HG03175 (cell line): Measurements from ENCODE around the gene PREX1.
A peak's percentile ranks its signal among the peaks of the same experiment; 100 is the strongest.

Experiments used
- ATAC-seq: cut with Tn5 transposase; IDR thresholded peaks from one replicate; pipeline ENCODE4 v1.9.1; 2021; ENCODE audit warnings: mild to moderate bottlenecking, moderate library complexity; ENCODE audit not compliant: unreplicated experiment

Gene PREX1

DNA sequence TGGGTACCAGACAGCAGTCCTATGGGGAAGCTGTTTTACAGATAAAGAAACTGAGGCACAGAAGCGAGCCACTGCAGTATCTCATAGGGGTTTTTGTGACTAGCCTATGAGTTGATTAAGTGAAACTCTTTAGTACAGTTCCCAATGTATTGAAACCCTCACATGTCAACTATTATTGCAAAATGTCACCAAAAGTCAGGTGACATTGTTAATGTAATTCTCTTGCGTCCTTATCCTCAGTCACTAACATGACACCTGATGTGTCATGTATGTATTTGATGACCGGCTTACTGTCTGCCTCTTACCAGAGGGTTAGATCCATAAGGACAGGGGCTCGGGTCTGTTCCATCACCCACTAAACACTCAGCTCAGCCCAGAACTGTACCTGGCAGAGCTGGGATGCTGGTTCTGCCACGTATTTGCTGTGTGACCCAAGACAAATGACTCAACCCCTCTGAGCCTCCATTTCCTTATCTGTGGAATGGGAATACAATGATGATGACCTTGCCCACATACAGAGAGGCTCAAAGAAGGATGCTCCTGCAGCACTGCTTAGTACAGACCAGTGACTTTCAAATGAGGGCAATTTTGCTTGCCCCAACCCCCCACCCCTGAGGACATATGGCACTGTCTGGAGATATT is 32.9 kb downstream of the PREX1 start:
- ATAC-seq = no peak

DNA sequence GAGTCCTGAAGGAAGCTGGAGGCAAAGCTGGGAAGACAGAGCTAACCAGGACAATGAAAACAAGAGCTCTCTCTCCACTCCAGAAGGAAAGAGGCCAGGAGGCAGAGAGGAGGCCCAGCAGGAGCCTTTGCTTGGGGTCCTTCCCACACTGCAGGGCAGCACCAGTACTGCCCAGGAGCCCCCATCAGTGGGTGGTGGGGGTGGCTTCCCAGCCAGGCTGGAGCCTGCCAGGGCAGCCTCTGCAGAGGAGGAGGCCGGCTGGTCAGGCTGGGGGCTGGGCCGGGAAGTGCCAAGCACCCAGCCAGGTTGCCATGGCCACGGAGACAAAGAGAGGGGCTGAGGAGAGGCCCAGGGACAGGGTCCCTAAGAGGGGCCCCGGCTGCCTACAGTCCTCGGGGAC is 33.4 kb downstream of the PREX1 start:
- ATAC-seq = no peak

DNA sequence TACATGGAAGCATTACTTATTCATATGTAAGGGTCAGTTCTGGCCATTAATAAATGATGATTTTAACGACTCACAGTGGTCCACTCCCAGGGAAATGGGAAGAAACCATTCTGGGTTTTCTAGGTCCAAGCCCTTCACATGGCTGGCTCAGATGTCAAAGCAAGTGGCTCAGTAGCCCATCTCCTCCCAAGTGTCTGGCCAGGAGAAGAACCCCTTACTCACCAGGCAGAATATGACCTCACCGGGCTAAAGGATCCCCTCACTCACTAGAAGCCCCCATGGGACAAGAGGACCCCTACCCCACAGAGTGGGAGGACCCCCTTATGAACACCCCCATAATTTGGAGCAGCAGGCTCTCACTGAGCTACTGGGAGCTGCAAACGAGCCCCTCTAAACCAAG is 34.0 kb downstream of the PREX1 start:
- ATAC-seq = no peak

DNA sequence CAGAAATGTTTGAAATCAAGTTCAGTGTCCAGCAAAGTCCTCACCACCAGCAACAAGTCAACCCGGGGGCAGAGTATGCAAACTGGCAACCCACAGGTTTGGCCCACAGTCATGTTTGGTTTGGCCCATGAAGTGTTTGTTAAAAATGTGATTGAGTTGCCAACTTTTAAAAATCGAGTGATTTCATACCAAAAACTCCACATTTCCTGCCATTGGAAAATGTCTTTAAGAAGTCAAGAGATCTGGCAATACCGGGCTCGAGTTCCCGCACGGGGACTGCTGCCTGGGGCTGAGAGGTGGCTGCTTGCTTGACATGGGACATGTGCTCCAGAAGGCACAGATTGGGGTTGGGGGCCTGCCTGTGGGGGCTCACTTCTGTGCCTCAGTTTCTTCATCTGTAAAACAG is 36.1 kb downstream of the PREX1 start:
- no peak for ATAC-seq

DNA sequence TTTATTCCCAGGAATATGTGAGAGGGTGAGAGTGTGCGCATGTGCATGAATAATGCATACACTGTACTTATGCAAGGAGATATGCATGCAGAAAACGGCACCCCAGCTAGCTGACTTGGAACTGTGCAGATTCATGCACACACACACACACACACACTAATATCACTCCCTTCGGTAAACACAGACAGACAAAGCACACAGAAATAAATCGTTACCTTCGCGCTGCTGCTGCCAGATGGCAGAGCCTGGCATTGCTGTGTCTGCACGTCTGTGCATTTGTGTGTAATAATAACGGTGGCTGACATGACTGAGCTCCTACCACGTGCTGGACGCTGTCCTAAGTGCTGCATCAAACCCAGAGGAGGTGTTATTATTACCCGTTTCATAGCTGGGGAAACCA is 36.8 kb downstream of the PREX1 start:
- no peak for ATAC-seq

DNA sequence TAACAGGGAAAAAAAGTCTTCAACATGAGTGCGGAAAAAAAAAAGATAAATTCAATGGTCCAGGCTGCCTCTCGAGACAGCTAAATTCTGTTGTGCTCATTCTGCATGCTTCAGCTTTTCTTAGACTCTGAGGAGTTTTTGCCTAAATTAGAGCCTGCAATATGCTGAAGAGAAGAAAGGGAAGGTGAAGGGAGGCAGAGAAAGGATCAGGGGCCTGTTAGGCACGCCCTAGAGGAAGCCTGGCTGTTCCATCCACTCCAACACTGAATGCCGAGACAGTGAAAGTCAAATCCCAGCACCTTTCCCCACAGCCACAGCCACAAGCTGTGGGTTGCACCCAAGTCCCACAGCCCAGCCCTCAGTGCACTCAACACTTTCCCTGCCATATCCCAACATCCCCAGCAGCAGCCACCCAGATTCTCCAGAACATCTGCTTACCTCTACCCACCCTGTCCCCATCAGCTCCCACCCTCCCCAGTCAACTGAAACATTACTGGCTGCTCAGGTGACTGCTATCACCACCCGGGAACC is 37.3 kb downstream of the PREX1 start:
- no peak for ATAC-seq

DNA sequence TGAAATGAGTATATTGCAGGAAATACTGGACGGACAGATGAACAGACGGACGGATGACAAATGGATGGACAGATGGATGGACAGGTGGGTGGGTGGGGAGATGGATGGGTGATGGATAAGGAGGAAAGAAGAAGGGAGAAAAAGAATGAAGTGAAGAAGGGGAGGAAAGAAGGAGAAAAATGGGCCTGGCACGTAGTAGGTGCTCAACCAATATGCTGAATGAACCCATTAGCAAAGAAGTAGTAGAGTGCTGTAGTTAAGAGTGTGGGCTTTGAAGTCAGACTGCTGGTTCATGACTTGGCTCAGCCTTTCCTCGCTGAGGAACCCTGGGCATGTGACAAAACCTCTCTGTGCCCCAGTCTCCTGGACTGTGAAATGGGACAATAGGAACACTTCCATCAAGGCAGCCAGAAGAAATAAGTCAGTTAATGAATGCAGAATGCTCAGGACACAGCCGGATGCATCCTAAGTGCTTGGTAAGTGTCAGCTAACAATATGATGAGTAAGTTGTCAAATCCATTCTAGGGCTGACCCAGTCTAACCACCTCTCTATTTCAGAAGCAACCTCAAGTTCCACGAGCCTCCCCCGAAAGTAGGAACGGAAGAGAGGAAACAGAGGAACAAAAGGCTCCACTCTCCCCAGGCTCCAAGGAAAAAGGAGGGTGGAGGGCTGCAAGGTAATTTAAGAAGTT is 37.9 kb downstream of the PREX1 start:
- no peak for ATAC-seq

DNA sequence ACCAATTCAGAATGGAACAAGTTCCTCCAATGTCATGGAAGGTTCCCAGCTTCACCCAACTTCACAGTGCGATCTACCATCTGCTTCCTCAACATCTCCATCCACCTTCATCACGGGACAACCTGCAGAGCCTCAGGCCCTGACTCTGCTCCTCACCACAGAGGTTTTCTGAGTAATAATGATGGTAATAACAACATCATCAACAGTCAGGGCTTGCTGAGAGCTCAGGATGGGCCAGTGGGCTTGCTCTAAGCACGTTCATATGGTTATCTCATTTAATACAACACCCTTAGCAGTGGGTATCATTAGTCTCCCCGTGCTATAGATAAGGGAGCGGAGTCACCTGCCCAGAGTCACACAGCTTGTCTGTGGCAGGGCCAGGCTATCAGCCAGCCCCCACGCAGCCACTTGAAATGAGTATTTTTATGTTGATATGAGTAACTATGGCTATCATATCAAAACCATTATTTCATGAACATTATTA is 38.6 kb downstream of the PREX1 start:
- peak; percentile 35 for ATAC-seq

DNA sequence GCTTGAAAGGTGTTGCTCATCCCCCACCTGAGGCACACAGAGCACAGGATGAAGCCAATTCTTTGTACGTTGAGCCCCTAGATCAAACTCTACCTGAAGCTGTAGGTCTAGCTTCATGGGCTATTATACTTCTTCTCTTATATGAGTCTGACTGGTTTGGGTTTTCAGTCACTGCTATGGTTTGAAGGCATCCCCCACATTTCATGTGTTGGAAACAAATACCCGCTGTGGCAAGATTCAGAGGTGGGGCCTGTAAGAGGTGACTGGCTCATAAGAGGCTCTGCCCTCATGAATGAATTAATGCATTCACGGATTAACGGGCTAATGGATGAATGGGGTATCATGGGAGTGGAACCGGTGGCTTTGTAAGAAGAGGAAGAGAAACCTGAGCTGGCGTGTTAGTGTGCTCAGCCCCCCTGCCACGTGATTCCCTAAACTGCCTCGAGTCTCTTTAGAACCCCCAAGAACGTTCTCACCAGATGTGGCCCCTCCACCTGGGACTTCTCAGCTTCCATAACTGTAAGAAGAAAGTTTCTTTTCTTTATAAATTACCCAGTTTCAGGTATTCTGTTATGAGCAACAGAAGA is 39.2 kb downstream of the PREX1 start:
- peak; percentile 61 for ATAC-seq

DNA sequence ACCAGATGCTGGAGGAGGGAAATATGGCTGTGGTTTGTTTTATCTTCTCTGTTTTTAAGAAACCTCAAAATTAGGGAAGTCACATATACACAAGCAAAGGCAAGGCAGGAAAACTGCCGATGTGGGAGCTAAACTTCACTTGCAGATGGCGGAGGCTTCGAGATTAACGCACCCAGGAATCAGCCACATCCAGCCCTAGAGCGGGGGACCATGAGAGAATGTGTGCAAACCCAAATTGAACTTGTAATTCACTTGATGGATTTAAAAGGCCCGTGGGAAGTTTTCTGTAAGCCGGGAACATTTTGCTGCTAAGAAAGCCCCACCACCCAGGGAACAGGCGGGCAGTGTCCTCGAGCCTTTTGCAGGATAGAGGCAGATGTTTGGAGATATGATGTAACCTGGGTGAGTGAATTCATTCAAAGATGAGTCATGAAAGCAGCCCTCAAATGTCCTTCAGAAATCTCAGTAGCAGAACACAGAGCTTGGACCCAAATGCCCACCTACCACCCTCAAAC is 39.9 kb downstream of the PREX1 start:
- peak; percentile 13 for ATAC-seq

DNA sequence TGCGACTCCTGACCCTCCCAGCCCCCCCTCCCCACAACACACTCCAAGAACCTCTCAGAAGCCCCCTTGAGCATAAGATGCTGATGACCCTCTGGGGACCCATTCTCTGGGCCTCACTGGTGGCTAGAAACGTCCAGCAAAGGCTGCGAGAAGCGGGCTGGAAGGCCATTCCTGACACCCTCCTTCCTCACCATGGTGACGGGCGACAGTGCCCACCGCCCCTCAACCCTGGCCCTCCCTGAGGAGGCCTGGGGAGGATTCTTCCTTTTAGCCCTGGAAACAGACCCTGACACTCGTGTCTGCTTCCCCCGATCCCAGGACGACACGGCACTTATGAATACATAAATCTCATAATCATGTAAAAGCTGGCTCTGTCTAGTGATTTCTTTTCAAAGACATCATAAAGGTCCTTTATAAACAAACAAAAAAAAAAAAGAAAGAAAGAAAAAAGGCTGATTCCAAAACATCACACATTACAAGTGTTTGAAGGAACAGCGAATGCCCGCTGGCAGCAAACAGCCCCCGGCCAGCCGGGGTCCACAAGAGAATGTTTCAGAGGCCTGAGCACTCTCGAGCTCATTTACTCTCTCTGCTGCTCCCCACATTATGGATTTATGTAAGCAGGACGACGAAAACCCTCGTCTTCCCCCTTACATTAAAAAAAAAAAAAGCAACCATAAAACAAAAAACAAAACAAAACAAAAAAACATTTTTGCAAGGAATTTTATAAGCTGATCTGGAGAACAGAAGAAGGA is 40.7 kb downstream of the PREX1 start:
- no peak for ATAC-seq

DNA sequence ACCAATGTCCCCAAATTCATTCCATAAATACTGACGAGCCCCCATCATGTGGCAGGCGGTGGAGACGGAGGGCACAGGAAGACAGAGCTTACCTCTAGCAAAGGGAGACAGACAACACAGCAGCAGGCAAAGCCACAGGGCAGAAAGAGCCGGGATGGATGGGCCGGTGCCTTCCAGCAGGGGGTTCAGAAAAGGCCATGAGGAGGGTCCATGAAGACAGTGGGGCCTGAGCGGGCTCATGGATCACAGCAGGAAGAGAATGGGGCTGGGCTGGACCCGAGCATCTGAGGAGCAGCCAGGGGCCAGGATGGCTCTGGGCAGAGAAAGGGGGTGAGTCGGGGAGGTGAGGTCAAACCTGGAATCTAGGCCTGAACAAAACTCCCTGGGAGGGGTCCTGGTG is 42.0 kb downstream of the PREX1 start:
- ATAC-seq = no peak

DNA sequence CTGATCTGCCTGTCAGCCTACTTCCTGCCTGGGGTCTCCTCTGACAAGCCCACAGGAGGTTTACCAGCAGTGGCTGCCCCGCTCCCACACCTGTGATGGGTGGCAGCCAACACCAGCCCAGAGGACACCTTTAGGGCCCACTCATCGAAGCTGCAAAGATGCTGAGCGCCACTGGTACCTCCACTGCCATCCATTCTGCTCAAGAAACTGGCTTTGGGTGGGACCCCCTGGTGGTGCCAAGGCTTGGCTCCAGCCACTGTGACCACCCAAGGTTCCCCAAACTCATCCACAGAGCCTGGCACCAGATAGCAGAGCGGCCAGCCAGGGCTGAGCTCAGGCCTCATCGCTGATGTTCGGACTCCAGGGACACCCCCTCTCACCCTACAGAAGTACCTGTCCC is 42.5 kb downstream of the PREX1 start:
- ATAC-seq = no peak

DNA sequence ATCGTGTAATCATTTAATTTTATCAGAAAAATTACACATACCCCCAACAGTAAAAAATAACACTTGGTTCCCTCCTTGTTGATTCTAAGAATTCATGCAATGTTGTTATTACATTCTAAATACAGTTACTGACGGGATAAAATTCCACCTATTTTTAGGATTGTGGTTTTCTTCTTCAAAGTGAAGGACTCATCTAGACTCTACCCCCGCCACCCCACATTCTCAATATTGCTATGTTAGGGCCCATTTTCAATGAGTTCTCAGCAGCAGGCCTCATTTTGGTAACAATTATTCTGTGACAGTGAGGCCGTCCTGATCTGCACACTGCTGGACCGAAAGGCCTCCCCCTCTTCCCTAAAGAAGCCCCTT is 43.5 kb downstream of the PREX1 start:
- ATAC-seq = no peak

DNA sequence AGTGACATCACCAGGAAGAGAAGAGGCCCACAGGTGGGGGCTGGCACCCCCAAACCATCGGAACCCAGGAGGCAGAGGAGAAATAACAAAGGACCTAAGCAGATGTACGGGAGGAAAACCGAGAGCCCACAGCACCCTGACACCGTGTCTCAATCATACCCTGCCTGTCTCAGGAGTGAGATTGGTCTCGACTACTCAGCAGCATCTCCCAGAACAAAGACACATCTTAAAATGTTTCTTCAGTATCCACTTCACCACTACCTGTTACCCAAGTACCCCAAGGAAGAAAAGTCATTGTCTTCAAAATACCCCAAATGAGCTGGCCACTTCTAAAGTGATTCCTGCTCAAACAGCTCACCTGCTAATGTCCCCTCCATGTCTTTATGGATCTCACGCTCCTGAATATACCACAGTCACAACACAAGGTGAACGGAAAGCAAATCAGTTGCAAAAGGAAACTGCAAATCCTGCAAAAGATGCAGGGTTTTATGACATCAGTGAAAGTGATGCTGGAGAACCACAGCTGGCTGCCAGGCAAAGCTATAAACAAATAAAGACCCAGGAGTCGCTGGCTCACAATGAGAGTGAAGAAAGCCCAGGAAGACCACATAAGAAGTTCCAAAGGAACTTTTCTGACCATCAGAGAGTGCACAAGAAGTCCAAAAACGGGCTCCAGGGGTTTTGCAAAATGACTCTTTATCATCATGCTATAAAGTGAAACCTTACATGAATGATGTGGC is 44.1 kb downstream of the PREX1 start:
- ATAC-seq = no peak

DNA sequence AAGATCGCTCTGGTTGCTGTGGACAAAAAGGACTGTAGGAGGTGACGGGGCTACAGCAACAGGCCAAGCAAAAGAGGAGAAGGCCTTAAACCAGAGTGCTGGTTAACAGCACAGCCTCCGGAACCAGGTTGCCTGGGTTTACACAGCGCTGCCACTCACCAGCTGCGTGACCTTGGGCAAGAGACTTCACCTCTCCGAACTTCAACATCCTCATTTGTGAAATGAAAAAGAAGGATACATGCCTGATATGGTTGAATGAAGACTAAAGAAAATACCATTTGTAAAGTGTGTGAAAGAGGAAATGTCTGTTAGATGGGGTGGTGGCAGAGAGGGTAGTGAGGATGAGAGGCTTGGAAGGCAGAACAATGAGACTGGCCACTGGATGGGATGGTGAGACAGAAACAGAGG is 44.9 kb downstream of the PREX1 start:
- ATAC-seq = no peak

DNA sequence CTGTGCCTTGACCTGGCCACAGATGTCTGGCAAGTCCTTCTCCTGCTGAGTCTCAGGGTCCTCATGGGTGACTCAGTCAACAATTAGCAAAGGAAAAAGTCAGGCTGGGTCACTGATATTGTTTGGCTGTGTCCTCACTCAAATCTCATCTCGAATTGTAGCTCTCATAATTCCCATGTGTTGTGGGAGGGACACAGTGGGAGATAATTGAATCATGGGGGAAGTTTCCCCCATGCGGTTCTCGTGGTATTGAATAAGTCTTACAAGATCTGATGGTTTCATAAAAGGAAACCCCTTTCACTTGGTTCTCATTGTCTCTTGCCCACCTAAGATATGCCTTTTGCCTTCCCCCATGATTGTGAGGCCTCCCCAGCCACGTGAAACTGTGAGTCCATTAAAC is 45.7 kb downstream of the PREX1 start:
- no peak for ATAC-seq

DNA sequence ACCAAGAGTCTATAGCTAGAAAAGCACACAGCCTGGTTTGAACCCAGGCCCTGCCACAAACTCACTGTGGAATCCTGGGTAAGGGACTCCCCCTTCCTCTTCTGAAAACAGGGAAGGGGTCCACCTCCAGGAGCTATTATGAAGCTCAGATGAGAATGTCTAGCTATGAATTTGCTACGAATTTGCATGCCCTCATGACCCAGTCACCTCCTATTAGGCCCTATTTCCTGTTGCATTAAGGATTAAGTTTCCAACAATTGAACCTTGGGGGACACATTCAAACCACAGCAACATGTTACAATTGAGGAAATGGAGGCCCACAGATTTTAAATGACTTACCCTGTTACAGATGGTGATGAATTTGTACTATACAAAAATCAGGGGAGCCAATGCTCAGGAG is 46.2 kb downstream of the PREX1 start:
- no peak for ATAC-seq

DNA sequence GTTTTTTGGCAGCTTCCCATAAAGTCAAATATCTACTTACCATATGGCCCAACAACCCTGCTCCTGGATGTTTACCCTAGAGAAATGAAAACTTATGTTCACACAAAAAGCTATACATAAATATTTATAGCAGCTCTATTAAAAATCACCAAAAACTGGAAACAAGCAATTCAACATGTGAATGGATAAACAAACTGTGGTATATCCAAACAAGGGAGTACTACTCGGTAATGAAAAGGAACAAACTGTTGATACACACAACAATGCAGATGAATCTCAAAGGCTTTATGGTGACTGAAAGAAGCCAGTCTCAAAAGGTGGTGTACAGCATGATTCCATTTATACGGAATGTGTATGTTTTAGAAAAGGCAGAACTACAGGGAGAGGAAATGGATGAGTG is 48.4 kb downstream of the PREX1 start:
- ATAC-seq = no peak

DNA sequence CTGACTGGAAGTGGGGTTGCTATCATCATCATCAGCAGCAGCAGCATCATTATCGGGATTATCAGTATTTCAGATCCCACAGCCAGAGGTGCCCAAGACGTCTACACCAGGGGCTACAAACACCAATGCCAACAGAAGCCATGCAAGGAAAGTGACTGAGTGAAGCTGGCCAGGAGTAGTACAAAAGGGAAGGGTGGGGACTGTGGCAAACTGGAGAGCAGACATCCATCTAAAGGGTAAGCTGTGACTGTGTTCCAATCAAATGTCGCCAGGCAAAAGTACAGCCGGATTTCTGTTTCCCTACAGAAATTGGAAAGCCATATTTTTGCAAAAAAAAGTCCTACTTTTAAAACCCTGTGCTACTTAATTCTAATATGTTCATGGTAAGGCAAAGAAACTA is 50.0 kb downstream of the PREX1 start:
- no peak for ATAC-seq

DNA sequence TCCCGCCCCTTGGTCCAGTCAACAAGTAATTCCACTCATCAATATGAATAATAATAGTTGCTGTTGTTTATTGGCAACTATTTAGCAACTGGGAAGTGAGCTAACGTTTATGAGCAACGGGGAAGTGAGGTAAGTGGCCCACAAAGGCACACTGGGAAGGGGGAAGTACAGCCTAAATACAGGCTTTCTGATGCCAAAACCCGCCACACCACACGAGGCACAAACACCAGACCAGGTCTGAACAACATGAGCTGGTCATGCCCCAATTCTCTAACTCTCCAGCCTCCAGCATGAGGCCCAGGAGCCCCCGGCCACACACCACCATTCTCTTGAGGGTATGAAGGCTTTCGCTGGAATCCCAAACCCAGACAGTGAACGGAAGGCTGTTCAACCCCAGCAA is 50.8 kb downstream of the PREX1 start:
- no peak for ATAC-seq
